DMS 273 (cell line): ENCODE data around the gene ADGB.
A peak's percentile ranks its signal among the peaks of the same experiment; 100 is the strongest.
"Not testable (repeated sequence)": the region's sequence is repeated elsewhere in the genome, so short reads cannot be mapped to it uniquely, and the experiment has no call there.

Experiments
- DNase-seq: peaks from one replicate; lab custom pipeline; 2025; ENCODE audit not compliant: unreplicated experiment; lab: John Stamatoyannopoulos, UW

ADGB gene

DNA sequence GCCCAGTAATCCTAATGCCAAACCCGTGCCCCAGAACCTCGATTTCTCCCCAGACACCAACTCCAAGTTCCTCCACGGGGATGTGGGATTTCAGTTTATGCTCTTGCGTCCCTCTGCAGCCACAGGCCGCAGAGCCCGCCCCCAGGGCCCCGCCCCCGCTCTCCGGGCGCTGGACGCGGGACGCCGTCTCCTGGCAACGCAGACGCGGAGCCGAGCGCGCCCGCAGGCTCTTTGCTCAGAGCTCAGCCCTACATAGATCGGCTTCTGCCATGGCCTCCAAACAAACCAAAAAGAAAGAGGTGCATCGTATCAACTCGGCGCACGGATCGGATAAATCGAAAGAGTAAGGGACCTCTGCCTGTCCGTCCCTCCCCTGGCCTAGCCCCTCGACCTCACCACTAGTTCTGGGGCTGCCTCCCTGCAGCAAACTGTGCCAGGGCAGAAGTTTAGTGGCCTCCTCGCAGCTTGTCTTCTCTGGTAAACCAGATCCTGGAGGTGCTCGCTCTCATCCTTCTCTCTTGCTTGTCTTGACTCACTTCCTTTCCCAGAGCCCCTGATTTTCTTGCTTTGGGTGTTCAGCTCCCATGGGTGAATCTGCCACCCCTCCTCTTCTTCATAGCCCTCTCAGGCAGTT, at the start of gene ADGB:
TSS of gene ADGB (plus strand) at position 201 of the 634 bp plus-strand sequence. CDS start at position 270, 69 bp downstream.
- DNase-seq = peak; percentile 57

DNA sequence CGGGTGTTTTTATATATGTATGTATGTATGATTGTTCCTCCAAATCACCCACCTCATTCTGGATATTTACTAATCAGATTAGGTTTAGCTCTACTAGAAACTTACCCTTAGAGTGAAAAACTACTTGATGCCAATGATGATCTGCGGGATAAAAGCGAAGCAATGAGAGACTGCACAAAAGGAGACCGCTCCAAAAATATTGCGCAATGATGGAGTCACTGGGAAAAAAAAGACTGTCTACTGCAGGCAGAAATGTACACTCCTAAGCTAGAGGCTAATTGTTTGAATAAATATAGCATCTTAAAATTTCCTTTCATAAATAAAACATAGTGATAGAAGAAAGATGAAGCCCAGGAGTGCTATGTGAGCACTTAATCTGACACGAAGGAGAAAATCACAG, 47.9 kb upstream of the ADGB start:
- DNase-seq = no peak

DNA sequence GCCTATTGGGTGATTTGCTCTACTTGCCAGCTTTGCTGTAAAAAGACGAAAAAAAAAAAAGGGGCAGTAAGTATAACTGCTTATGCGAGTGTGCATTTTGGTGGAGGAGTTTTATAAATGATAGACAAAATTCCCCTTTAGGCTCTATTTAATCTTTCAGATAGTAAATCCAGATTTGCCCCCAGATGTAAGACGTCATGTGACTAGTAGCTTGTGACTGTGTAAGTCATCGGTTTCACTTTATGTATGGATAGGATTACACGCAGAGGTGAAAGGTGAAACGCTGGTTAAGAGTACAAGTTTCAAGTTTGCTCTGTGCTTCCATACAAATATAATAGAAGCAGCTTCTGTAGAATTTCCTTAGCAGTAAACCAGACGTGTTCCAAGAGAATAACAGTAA, 47.2 kb upstream of the ADGB start:
- DNase-seq = no peak

DNA sequence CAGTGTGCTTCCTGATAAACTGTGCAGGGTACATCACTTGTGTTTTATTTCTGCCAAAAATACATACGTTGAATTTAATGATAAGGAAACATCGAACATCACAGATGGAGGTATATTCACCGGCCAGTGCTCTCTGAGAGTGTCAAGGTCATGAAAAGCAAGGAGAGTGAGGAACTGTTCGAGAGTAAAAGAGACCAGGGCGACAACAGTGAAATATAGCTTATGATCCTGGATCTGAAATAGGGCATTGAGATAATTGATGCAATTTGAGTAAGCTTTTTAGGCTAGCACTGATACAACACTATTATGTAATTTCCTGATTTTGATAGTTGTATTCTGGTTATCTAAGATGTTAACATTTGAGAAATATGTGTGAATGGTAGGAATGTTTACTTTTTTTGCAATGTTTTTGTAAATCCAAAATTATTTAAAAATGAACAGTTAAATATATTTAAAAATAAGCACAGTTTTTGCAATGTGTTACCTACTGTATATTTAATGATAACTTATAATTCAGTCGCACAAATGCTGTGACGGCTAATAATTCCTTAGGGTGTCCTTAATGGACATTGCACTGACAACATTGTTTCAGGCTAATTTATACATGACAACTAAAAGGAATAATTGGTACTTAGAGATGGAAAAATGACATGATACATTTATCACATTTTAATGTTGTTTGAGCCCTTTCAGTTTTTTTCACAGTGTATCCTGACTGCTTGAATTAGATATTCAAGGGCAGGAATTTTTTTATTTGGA, 45.2 kb upstream of the ADGB start:
- DNase-seq = no peak

DNA sequence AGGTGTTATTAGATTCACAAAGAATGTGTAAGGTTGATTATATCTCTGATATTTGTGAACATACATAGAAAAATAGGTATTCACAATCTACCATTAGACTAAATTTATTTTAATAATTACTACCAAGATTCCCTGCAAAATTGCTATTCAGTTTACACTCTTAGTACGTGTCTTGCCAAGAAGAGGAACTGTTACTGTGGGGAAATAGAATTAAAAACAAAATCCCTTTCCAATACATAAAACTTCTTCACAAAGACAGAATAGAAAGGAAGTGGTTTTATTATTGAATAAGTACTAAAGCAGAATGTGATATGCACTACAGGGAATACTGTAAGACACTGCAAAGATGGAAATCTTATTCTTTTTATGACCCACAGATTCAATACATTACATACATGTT, 38.2 kb upstream of the ADGB start:
- DNase-seq = no peak

DNA sequence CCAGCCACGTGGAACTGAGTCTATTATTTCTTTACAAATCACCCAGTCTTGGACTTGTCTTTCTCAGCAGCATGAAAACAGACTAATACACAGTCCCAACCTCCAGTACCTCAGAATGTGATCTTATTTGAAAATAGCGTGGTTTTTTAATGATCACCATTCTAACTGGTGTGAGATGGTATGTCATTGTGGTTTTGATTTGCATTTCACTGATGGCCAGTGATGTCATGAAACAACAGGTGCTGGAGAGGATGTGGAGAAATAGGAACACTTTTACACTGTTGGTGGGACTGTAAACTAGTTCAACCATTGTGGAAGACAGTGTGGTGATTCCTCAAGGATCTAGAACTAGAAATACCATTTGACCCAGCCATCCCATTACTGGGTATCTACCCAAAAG, 32.1 kb upstream of the ADGB start:
- not testable (repeated sequence) for DNase-seq

DNA sequence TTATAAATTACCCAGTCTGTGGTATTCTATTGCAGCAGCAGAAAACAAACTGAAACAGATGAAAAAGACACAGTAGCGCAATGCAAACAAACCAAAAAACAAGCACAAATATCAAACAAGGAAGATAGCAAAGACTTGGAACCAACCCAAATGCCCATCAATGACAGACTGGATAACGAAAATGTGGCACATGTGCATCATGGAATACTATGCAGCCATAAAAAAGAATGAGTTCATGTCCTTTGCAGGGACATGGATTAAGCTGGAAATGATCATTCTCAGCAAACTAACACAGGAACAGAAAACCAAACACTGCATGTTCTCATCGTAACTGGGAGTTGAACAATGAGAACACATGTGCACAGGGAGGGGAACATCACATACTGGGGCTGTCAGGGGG, 30.2 kb upstream of the ADGB start:
- DNase-seq = not testable (repeated sequence)

DNA sequence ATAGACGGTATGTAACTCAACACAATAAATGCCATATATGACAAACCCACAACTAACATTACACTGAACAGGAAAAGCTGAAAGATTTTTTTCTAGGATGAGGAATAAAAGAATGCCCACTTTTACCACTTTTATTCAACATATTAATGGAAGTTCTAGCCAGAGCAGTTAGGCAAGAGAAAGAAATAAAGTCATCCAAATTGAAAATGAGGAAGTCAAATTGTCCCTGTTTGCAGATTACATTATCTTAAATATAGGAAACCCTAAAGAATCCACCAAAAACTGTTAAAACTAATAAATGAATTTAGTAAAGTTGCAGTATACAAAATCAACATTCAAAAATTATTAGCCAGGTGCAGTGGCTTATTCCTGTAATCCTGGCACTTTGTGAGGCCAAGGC, 24.6 kb upstream of the ADGB start:
- no peak for DNase-seq

DNA sequence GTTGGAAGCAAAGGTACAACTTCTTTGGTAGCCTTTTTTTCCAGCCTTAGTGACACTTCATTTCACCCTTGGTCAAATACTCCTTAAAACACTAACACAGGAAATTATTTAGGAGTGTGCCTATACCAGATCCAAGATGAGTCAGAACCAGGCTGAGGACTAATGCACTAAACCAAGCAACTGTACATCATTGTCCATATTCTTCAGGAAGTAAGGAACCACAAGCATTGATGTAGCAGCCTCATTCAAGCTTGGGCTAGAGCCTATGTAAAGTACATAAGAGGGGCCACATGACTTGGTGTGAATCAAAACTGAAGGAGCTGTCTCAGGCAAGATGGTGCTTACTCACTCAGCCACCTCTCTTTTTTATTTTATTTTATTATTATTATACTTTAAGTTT, 20.7 kb upstream of the ADGB start:
- no peak for DNase-seq

DNA sequence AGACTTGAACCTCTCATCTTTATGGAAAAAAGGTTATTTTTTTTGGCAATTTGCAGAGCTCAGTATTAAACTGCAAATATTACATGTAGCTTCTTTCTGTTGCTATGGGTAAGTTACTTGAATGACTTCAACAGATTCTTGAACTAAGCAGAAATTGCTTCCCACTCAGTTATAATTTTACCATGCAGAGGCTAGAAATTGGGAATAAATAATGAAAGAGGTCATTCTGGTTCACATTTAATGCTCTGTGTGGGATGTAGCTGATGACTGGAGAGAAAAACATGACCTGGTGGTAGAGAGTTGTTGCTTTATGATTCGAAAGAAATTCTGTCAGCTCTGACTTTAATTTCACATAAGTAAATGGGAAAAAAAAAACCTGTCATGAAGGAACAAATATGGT, 16.8 kb upstream of the ADGB start:
- DNase-seq = no peak

DNA sequence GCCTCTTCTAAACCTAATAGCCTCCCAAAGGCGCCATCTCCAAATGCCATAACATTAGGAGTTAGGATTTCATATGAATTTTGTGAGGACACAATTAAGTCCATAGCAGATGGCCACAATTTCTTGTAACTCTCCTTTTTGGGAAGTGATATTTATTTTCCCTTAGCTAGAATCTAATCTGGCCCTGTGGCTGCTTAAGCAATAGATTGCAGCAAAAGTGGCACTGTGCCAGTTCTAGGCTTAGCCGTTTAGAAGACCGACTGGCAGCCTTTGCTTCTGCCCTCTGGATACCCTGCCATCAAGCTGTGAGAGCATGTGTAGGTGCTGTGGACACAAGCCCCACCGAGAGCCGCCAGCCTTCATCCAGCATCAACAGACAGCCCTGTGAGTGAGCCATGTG, 15.9 kb upstream of the ADGB start:
- DNase-seq = peak; percentile 3

DNA sequence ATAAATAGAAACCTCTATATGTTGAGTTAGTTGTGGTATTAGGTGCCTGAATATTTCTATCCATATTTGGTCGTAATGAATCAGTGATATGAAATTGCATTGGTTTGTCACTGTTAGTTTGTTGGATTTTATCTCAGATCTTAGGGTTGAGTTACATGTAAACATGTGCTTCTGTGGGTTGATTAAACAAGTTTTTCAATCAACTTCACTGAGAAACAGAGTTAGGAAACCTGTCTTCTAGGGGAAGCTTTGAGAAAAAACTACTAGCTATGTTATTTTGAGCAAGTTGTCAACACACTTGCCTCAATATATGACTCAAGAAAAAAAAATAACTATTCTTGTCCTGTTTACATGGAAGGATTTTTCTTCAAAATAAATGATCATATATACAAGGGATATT, 14.8 kb upstream of the ADGB start:
- DNase-seq = no peak

DNA sequence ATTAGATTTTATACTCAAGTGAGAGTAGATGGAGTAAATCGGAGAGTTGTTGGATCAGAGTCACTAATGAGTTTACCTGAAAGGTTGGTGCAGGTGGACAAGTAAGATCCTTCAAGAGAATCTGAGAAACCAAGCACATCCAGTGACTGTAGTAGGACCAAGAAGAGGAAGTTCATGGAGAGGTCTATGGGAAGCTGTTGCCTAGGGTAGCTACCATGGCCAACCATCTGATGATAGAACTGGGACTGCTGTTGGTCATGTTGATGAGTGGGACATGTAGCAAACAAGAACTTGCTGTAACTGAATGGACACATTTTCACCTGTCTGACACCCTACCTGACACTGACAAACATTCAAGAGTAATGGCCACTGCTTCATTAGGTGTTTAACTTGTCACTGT, 11.3 kb upstream of the ADGB start:
- no peak for DNase-seq

DNA sequence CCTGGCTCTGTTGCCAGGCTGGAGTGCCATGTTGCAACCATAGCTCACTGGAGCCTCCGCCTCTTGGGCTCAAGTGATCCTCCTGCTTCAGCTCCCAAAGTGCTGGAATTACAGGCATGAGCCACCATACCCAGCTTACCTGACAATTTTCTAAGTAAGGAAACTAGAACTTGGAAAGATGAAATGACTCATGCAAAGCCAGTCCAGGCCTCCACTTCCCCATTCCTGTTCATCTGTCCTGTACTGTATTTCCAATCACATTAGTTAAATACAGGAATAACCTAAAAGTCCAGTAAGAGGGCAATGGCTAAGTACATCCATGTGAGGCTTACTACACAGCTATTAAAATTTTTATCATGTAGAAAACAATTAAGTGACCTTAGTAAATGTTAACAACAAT, 8.3 kb upstream of the ADGB start:
- DNase-seq = no peak

DNA sequence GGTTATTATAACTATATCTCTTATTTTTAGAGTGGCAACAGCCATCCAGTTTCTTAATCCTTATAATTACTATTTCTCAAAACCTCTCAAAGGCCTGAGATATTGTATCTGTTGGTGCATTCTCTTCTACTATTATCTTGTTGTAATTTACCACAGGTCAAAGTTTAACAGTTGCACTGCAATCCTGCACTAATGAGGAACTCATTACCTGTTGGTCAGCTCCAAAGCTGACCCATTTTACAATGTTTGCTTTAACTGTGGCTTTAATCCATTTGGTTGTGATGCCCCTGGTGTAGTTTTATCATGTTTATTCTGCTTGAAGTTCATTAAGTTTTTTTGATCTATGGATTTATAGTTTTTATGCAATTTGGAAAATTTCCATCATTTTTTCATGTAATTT, 6.3 kb upstream of the ADGB start:
- no peak for DNase-seq

DNA sequence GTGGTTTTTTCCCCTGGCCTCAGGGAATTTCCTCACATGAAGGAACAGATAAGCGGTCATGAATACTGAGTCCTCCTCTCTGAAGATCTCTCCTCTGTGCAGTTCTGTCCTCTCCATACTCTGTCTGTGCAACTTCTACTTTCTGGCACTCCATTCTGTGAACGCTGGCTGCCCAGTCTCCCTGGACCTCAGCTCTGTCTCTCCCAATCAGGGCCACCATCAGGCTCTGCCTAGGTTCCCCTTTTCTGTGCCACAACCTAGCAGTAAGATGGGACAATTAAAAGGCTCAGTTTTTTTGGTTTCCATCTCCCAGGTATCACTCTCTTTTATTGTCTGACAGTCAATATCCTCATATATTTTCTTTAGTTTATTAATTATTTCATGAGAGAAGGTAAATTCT, 4.8 kb upstream of the ADGB start:
- no peak for DNase-seq

DNA sequence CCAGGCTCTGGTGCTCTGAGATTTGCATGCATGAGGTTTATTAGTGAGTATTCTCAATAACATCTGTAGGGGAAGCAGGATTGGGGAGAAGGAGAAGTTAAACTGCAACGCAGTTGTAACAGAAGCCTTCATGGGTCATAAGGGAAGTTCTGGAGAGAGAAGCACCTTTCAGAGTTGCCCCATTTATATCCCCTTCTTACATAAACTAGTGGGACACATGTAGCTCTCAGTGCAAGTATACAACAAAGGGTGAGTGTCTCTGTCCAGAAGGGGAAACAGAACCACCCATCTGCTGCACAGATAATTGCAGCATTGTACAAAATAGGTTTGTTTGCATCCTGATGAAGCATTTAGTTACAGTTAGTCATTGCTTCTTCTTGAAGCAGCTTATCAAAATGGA, 4.3 kb upstream of the ADGB start:
- no peak for DNase-seq

DNA sequence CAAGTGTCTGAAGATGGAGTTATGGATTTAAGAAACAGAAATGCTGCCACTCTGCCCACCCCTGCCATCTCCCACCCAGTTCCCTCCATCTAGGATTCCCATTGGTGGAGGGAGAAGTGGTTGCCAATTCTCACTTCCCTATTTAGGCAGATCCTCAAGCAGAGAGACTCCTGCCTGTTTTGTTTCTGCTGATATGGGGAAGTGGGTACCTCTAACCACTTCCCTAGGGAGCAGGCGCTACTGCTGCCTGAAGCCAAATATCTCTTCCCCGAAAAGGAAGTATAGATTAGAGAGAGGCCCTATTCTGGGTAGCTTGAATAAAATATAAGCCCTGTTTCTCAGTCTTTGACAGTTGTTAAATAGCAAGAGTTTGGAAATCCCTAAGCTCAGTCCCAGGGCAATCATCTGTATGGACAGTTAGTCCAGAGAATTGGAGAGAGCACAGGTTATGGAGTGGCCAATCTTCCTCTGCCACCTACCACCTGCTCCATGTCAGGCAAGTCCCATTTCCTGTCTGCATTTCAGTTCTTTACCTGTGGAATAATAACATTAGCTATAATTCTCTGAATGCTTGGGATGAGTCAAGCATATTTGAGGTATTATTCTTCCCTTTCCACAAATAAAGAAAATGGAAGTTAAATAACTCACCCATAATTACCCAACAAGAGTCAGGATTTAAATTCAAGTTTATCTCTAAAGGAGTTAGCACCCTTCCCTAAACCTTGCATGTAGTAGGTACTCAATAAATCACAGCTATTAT, 2.6 kb upstream of the ADGB start:
- DNase-seq = no peak

DNA sequence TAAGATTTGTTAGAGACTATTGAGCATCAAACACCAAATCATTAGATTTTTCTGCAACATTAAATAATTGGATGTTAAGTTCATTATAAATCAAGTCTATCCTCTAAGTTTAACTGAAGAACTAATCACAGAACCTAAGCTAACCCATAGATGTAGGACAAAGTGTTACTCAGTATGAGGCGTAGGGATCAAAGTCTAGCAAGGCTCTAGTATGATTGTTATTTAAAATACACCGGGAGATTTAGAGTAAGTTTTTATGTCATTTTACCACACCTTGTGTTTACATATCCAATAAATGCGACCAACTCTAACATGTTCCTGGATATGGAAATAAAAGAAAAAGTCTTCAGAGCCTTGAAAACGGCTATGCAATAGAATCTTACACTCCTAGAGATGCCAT, 2.6 kb downstream of the ADGB start:
- DNase-seq = no peak

DNA sequence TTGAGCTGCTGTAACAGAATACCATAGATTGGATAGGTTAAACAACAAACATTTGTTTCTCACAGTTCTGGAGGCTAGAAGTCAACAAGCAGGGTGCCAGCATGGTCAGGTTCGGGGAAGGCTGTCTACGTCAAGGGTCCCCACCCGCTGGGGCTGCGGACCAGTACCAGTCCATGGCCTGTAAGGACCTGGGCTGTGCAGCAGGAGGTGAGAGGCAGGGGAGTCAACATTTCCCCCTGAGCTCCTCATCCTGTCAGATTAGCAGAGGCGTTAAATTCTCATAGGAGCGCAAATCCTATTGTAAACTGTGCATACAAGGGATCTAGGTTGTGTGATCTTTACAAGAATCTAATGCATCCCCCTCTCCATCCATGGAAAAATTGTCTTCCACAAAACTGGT, 3.8 kb downstream of the ADGB start:
- no peak for DNase-seq

DNA sequence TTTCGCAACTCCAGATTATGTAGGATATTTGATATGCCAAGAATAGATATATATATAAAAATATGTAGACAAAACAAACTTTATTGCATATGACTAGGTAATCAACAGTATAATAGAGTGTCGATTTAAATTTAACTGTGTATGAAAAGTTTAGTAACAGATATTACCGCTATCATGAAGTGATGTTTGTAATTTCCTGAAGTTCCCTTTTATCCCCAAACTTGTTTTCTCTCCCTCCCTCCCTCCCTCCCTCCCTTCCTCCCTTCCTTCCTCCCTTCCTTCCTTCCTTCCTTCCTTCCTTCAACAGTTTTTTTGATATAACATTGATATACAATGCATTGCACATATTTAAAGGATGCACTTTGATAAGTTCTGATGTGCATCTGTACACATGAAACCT, 15.2 kb downstream of the ADGB start:
- DNase-seq = no peak

DNA sequence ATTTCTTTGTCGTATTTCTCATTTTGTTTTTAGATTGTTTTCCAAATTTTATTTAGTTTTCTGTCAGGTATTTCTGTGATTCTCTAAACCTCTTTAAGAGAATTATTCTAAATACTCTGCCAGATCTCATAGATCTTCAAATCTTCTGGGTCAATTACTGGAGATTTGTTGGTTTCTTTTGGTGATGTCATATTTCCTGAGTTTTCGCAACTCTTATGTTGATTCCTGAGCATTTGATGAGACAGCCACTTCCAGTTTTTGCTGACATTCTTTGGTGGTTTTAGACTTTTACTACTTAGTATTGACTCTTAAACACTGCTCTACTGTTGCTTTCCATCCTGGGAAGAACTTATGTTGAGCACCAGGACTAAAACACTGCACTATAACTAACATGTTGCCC, 21.9 kb downstream of the ADGB start:
- no peak for DNase-seq
